Fibroblast of lung (primary cell): ENCODE results near the gene INO80E.

Experiments
- CTCF ChIP-seq, 2 donors: IDR thresholded peaks in 1 of 2; conservative IDR thresholded peaks in 1 of 2; 1 replicate in 1 of 2; 2 replicates in 1 of 2; pipeline ENCODE4 v1.5.1; 2011 to 2012; ENCODE audit warnings: low read length in 2 of 2, control low read depth in 1 of 2, inconsistent platforms in 1 of 2, low read depth in 1 of 2, mild to moderate bottlenecking in 1 of 2
- EZH2 ChIP-seq: IDR thresholded peaks from 2 replicates; pipeline ENCODE4 v1.5.1; 2012; ENCODE audit warnings: low read length, control low read depth, mild to moderate bottlenecking; ENCODE audit errors: missing control alignments

GRCh38 chr16:29972500-29972899, 23.5 kb upstream of the INO80E start:
- TF ChIP-seq CTCF (conservative IDR thresholded peaks at IDR 0.05 in 1 of 2, IDR thresholded peaks at IDR 0.05 in 1 of 2; ENCODE audit: low read depth in 1 of 2, low read length in 2 of 2) (no peak), EZH2 (no peak)
